HG02759 (cell line): ENCODE results near the gene PAPPA.
A peak's percentile ranks its signal among the peaks of the same experiment; 100 is the strongest.

Source experiments
- ATAC-seq: cut with Tn5 transposase; IDR thresholded peaks from one replicate; pipeline ENCODE4 v1.9.1; 2021; ENCODE audit warnings: mild to moderate bottlenecking, moderate library complexity; ENCODE audit not compliant: unreplicated experiment

Gene PAPPA

DNA sequence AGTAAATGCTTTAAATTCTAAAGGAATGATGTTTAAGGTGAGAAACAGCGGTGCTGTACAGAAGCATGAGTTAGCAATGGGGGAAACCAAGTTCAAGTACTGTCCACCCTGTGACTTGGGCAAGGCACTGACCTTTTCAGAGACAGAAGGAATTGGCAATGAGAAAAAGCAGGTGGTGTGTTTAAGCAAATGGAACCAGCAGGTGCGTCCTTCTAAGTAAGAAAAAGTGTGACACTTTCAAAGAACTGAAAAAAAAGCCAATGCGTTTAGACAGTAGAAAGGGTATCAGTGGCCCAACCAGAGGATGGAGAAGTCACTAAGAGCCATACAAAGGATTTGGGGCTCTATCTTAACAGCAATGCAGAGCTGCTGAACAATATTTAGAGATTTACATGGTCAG, 250.6 kb downstream of the PAPPA start:
- ATAC-seq, result no peak

GRCh38 chr9:116405321-116405720, 251.7 kb downstream of the PAPPA start:
- ATAC-seq, result peak; percentile 63

DNA sequence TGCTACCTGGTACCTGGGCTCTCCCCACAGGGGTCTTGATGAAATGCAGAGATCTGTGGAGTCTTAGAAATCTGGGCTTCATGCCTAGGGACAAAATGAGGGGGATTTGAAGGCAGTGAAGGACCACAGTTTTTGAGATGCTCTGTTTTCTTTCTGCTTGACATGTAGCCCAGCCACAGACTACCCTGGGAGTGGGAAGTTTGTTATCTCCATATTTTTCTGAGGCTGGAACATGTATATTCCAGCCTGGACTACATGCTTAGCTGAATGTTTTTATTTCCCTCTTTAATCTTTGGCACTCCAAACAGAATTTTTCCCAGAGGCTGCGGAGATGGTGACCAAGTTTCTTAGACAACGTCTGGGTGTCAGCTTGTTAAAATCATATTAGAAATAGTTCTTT, 252.9 kb downstream of the PAPPA start:
- ATAC-seq, result no peak

DNA sequence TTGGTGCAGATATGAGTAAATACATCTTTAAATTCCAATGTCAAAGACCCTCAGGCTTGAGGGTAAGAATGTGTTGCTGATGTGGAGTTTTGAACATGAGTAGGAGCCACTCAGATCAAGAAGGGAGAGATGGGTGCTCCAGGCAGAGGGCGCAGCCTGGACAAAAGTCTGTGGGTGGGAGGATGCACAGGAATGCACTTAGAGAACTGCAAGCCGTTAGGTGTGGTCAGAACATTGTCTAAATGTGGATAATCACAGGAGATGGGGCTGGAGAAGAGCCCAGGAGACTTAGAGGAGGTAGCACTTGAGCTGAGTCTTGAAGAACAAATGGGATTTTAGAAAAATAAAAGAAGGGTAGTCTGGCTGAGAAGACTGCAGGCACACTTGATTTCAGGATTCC, 255.5 kb downstream of the PAPPA start:
- ATAC-seq, result no peak

- no peak for ATAC-seq
Observed at GRCh38 chr9:116409638-116410037, 256.0 kb downstream of the PAPPA start.

- ATAC-seq, result no peak
Observed at GRCh38 chr9:116411506-116411905, 257.9 kb downstream of the PAPPA start.

DNA sequence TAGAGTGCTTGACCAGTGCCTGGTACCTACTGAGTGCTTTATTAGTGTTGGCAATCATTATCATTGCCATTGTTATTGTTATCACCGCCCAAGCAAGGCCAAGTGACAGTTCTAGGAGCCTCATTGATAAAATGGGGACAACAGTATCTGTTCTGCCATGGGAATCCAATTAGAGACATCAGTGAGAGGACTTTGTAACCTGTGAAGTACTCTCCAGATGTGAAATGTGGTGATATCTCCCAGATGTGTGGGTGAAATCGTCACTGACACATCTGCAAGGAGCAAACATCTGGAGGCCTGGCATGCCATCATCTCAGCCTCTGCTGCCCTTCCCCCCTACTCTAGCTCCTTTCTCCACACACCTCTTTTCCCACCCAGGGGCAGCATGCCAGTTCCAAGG, 260.8 kb downstream of the PAPPA start:
- ATAC-seq, result no peak

GRCh38 chr9:116416421-116416820, 262.8 kb downstream of the PAPPA start:
- no peak for ATAC-seq

DNA sequence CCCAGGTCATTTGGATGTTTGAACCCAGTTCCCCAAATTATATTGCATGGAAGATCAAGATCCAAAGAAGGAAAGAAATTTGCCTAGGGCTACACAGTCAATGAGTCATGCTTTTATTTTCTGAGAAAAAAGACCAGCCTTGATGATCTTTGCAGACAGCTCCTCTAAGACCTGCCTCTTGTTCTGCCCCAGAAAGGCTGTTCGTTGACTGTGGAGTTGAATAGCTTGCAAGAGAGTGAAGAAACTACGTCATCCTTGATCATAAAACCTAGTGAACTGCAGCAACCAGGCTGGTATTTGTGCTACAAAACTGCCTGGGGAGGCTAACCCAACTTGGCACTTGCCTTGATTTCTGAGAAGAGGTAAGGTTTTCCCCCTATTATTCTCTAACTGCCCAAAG, 263.9 kb downstream of the PAPPA start:
- ATAC-seq, result no peak

DNA sequence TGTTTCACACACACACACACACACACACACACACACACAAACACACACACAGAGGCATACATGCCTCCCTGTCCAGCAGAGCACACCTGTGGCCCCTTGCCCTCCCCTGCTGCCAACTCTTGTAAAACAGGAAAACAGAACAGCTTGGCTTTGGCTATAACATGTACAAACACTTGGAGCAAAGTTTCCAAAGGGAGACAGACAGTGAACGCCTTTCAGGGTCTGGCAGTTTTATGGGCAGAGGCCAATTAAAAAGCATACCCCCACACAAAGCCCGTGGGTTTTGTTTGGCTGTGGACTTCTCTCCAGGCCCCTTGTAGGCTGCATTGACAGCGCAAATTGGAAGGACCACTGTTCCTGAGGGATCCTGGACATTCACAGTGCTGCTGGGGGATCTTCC, 265.6 kb downstream of the PAPPA start:
- no peak for ATAC-seq

- no peak for ATAC-seq
Observed at GRCh38 chr9:116420993-116421538, 267.5 kb downstream of the PAPPA start.

GRCh38 chr9:116422119-116422979, 268.8 kb downstream of the PAPPA start:
- no peak for ATAC-seq

DNA sequence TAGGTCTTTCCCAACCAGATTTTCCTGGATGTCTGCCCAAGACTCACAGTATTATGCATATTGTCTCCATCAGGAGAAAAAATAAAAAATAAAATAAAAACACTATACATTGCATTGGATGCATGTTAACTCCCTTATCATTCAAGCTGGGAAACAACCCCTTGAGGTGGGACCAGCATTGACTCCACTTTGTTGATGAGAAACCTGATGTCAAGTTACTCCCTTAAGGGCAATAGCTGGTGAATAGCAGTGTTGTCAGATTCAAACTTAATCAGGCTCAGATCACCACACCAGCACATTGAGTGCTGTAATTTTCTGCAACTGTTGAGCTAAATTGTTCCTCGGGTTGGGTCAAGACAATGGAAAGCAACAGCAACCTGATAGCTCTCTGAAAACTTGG, 269.6 kb downstream of the PAPPA start:
- ATAC-seq, result no peak

- ATAC-seq, result no peak
Observed at GRCh38 chr9:116425244-116425643, 271.7 kb downstream of the PAPPA start.

GRCh38 chr9:116430849-116431248, 277.3 kb downstream of the PAPPA start:
- no peak for ATAC-seq

- no peak for ATAC-seq
Observed at GRCh38 chr9:116432051-116432450, 278.5 kb downstream of the PAPPA start.

DNA sequence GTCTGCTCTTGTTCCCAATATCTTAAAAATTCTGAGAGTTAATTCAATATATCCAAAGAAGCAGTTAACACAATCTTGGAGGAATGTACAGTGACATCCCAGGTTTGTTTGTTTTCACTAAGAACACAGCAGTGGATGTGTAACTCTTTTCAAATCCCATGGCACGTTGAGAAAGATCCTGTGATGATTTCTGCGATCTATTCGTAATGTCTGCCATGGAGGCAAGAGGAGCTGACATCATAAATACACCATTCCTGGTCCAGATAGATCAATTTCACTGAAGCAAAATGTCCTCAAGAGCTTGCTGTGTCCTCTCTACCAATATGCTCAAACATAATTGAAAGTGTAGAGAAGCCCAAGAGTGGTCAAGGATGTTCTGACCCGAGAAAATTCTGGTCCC, 280.7 kb downstream of the PAPPA start:
- no peak for ATAC-seq

- no peak for ATAC-seq
Observed at GRCh38 chr9:116435706-116436105, 282.1 kb downstream of the PAPPA start.

GRCh38 chr9:116436121-116436520, 282.5 kb downstream of the PAPPA start:
- ATAC-seq, result no peak

GRCh38 chr9:116437411-116438370, 284.1 kb downstream of the PAPPA start:
- ATAC-seq, result no peak

- no peak for ATAC-seq
Observed at GRCh38 chr9:116442528-116442927, 288.9 kb downstream of the PAPPA start.

GRCh38 chr9:116447934-116448333, 294.3 kb downstream of the PAPPA start:
- no peak for ATAC-seq
